ENCODE results near the gene FAM193A.

DNA sequence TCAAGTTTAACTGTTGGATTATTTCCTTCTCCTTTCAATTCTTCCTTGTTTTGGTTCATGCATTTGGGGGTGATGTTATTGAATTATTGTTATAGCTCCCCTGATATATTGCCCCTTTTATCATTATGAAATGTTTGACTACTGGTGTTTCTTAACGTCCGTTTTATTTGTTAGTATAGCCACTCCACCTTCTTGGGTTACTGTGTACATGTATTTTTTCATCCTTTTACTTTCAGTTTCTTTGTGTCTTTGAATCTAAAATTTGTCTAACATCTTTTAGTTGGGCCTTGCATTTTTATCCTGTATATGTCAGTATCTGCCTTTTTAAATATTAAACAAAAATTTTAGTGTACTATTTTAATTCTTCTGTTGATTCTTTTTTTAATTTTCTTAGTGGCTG is 131.0 kb downstream of the FAM193A start:
- TF ChIP-seq, protein P1, sequence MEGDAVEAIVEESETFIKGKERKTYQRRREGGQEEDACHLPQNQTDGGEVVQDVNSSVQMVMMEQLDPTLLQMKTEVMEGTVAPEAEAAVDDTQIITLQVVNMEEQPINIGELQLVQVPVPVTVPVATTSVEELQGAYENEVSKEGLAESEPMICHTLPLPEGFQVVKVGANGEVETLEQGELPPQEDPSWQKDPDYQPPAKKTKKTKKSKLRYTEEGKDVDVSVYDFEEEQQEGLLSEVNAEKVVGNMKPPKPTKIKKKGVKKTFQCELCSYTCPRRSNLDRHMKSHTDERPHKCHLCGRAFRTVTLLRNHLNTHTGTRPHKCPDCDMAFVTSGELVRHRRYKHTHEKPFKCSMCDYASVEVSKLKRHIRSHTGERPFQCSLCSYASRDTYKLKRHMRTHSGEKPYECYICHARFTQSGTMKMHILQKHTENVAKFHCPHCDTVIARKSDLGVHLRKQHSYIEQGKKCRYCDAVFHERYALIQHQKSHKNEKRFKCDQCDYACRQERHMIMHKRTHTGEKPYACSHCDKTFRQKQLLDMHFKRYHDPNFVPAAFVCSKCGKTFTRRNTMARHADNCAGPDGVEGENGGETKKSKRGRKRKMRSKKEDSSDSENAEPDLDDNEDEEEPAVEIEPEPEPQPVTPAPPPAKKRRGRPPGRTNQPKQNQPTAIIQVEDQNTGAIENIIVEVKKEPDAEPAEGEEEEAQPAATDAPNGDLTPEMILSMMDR (IDR thresholded peaks at IDR 0.05; ENCODE audit: low read depth, low read length) = no peak
- TF ChIP-seq EZH2phosphoT487 (IDR thresholded peaks at IDR 0.05; ENCODE audit: low read depth) = no peak

All from OCI-LY3 (cell line).